Measurements from ENCODE around the gene NOS1AP. TPM values are rescaled to one million over a fixed set of nuclear protein-coding genes. Genes with fewer than 3 reads are reported as not detected.

Gene NOS1AP
- total RNA-seq, 4 donors from 2014 or later, result 8.5 to 34.8 (median 14.1) TPM

DNA sequence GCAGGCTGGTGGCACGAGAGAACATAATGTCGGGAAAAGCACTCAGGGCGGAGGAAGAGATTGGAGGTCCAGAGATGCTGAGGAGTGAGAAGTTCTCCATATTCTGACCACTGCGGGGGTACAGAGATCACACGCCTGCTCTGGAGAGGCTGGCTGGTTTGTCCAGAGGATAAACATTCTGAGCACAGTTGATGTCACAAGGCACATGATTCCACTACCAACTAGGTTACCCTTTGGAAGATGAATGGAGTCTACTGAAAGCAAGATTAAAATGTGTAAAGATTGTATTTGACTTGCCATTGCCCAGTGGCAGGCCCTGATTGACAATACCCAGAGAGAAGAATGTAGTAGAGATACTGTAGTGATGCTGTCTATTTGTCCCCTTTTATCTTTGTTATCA is 307.2 kb downstream of the NOS1AP start, which contains the start of gene SPATA46:
Gene SPATA46, minus strand, starts transcription at position 164 of the 400 bp plus-strand sequence. Its CDS starts 64 bp downstream, at position 100.
- in situ Hi-C loops (cut with MboI; ENCODE audit: low pct_ligation_motif_present in 1 of 4, low pct_unique_long_range_greater_than_20kb in 1 of 4, low sequenced_read_pairs in 3 of 4) (loop anchor here in 1 of 4 donors (25.0 kb wide), 1 partner anchor 589 kb away; no protein-coding TSS in a partner anchor), intact Hi-C loops (cut with DNase I; ENCODE audit: low total_unique reads) (no loop called here)
- H3K27me3 ChIP-seq, result no peaks in the 10 kb centered on the region
- WGBS, 2 donors (ENCODE audit: low coverage in 1 of 2), result 89 to 95% methylated on average over 5 of the region's 5 CpGs
- H3K9me3 ChIP-seq, result no peaks in the 10 kb centered on the region
- DNase-seq, result no peak
- no peaks in the 10 kb centered on the region for H3K36me3 ChIP-seq
- H3K27ac ChIP-seq, result no peak within 1 kb of the TSS
- no peak within 1 kb of the TSS for H3K4me3 ChIP-seq
- H3K4me1 ChIP-seq, result peaks cover 9 to 24% (median 16%) of the 10 kb centered on the region in 4 donors
- TF ChIP-seq EP300 (IDR thresholded peaks at IDR 0.05; ENCODE audit: low read depth) (no peak), POLR2A (IDR thresholded peaks at IDR 0.05) (no peak), POLR2AphosphoS5 (IDR thresholded peaks at IDR 0.05) (no peak)
- TF ChIP-seq, protein P1, sequence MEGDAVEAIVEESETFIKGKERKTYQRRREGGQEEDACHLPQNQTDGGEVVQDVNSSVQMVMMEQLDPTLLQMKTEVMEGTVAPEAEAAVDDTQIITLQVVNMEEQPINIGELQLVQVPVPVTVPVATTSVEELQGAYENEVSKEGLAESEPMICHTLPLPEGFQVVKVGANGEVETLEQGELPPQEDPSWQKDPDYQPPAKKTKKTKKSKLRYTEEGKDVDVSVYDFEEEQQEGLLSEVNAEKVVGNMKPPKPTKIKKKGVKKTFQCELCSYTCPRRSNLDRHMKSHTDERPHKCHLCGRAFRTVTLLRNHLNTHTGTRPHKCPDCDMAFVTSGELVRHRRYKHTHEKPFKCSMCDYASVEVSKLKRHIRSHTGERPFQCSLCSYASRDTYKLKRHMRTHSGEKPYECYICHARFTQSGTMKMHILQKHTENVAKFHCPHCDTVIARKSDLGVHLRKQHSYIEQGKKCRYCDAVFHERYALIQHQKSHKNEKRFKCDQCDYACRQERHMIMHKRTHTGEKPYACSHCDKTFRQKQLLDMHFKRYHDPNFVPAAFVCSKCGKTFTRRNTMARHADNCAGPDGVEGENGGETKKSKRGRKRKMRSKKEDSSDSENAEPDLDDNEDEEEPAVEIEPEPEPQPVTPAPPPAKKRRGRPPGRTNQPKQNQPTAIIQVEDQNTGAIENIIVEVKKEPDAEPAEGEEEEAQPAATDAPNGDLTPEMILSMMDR (IDR thresholded peaks at IDR 0.05), result no peak

DNA sequence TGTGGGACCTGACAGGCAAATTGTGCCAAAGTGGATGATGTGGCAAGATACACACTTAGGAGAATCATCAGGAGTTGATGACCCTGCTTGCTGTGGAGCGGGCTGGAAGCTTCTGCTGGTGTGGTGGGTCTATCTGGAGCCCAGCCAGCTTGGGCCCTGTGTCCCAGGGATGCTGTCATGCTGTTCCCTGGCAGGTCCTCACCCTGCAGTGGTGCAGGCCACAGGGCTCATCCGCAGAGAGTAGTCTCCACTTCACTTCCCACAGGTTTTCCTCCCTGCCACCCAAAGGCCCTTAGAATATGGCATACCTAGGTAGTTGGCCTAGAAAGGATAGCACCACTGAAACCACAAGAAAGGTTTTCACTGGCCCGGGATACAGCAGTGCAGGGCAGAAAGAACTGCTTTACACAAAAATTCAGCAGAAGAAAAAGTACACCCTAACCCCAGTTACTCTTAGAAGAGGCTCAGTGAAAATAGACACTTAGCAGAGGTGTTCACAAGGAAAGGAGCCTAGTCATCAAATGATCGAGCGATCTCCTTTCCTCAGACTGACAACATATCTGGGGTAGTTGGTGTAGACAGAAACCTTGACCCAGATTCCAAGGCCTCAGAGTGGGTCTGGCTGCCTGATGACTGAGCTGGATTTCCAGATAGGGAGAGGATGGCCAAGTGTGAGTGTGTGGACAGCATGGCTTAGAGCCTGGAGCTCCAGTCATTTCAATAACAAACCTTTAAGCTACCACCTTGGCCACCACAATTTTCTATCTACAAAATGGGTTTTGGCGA is 310.8 kb downstream of the NOS1AP start:
- in situ Hi-C loops (cut with MboI; ENCODE audit: low pct_ligation_motif_present in 1 of 4, low pct_unique_long_range_greater_than_20kb in 1 of 4, low sequenced_read_pairs in 3 of 4) (loop anchor here in 2 of 4 donors (10.0 to 25.0 kb wide), 2 partner anchors 325 to 593 kb away; no protein-coding TSS in a partner anchor), intact Hi-C loops (cut with DNase I; ENCODE audit: low total_unique reads) (no loop called here)
- no peak for DNase-seq
- Histone ChIP-seq H3K27ac (peak overlapping the region in 3 of 4 donors; percentile 64 to 94 (median 70)), H3K36me3 (no peaks in the 10 kb centered on the region), H3K27me3 (no peaks in the 10 kb centered on the region), H3K4me3 (no peak overlapping the region), H3K9me3 (no peaks in the 10 kb centered on the region), H3K4me1 (peaks cover 16 to 29% (median 21%) of the 10 kb centered on the region in 4 donors)
- TF ChIP-seq, protein P1 (IDR thresholded peaks at IDR 0.05), result no peak
- TF ChIP-seq POLR2A (IDR thresholded peaks at IDR 0.05), result no peak
- TF ChIP-seq POLR2AphosphoS5 (IDR thresholded peaks at IDR 0.05), result no peak
- TF ChIP-seq EP300 (IDR thresholded peaks at IDR 0.05; ENCODE audit: low read depth), result no peak
- 80 to 86% methylated on average over 1 to 6 of the region's 6 CpGs for WGBS, 2 donors (ENCODE audit: low coverage in 1 of 2)

DNA sequence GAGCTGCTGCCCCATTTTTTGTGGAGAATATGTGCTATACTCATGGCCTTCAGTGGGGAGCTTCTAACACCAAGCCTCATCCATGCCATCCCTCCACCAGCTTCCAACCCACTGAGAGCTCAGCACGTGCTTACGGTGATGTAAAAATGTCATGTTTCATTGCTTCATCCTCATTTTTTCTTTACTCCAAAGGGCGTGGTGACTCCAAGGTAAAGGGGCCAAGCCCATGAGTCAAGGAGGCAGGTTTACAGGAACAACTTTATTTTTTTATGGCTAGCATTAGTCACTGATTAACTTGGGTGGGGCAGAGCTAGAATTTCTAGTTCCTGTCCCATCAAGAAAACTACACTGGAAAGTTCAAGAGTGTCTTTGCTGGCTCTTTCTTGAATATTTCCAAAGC is 311.9 kb downstream of the NOS1AP start, which contains the start of gene C1orf226:
Gene C1orf226, plus strand, starts transcription at position 346 of the 400 bp plus-strand sequence. CDS start 174 bp downstream, outside the sequence.
- intact Hi-C loops (cut with DNase I; ENCODE audit: low total_unique reads) (no loop called here), in situ Hi-C loops (cut with MboI; ENCODE audit: low pct_ligation_motif_present in 1 of 4, low pct_unique_long_range_greater_than_20kb in 1 of 4, low sequenced_read_pairs in 3 of 4) (loop anchor here in 2 of 4 donors (10.0 to 25.0 kb wide), 2 partner anchors 327 to 594 kb away; no protein-coding TSS in a partner anchor)
- peak; percentile 46 for DNase-seq
- Histone ChIP-seq H3K27me3 (no peaks in the 10 kb centered on the region), H3K36me3 (no peaks in the 10 kb centered on the region), H3K27ac (peak within 1 kb of the TSS; percentile 92 to 94 (median 92)), H3K4me1 (peaks cover 16 to 29% (median 21%) of the 10 kb centered on the region in 4 donors), H3K4me3 (peak within 1 kb of the TSS in 2 of 4 donors; percentile 8 to 17), H3K9me3 (no peaks in the 10 kb centered on the region)
- TF ChIP-seq, protein P1 (IDR thresholded peaks at IDR 0.05), result no peak
- TF ChIP-seq POLR2AphosphoS5 (IDR thresholded peaks at IDR 0.05), result peak in 2 of 3 donors; percentile 47 to 60
- peak; percentile 13 for TF ChIP-seq EP300 (IDR thresholded peaks at IDR 0.05; ENCODE audit: low read depth)
- peak; percentile 31 for TF ChIP-seq POLR2A (IDR thresholded peaks at IDR 0.05)
- WGBS, 2 donors (ENCODE audit: low coverage in 1 of 2), result 63 to 94% methylated on average over 3 of the region's 3 CpGs

Measured in transverse colon (tissue), 4 donors.